22Rv1 (cell line): ENCODE measurements around the gene STKLD1.

Experiments
- H3K27ac ChIP-seq: fragments of 450-650 bp; 2 replicates; pipeline ENCODE4 v1.5.1; 2017
- CTCF ChIP-seq: fragments of 450-650 bp; IDR thresholded peaks from 2 replicates; pipeline ENCODE4 v1.5.1; 2017; ENCODE audit warnings: mild to moderate bottlenecking
- ZFX ChIP-seq: fragments of 450-650 bp; IDR thresholded peaks from 2 replicates; pipeline ENCODE4 v1.6.1; 2017; ENCODE audit warnings: antibody characterized with exemption, borderline replicate concordance

The STKLD1 gene

GRCh38 chr9:133380734-133381133 lies 4.6 kb downstream of the STKLD1 start:
- TF ChIP-seq ZFX = no peak
- TF ChIP-seq CTCF = no peak
- H3K27ac ChIP-seq = no peak overlapping the region

GRCh38 chr9:133382507-133383141 lies 6.5 kb downstream of the STKLD1 start:
- TF ChIP-seq CTCF (no peak), ZFX (no peak)
- H3K27ac ChIP-seq = no peak overlapping the region

- no peak overlapping the region for H3K27ac ChIP-seq
- no peak for TF ChIP-seq ZFX
- TF ChIP-seq CTCF = no peak
These were observed 7.3 kb downstream of the STKLD1 start for GRCh38 chr9:133383438-133383837.

GRCh38 chr9:133384736-133385321 lies 8.7 kb downstream of the STKLD1 start:
- H3K27ac ChIP-seq = no peak overlapping the region

GRCh38 chr9:133385452-133385851 lies 9.3 kb downstream of the STKLD1 start:
- H3K27ac ChIP-seq = no peak overlapping the region
- TF ChIP-seq ZFX = no peak
- TF ChIP-seq CTCF = no peak

More at GRCh38 chr9:133384736-133385321, 8.7 kb downstream of the STKLD1 start:
- TF ChIP-seq CTCF (no peak), ZFX (no peak)

- TF ChIP-seq ZFX = no peak
- no peak for TF ChIP-seq CTCF
- no peak overlapping the region for H3K27ac ChIP-seq
These were observed 10.2 kb downstream of the STKLD1 start for GRCh38 chr9:133386338-133386737.

GRCh38 chr9:133387680-133388079 lies 11.5 kb downstream of the STKLD1 start:
- TF ChIP-seq CTCF (no peak), ZFX (no peak)
- H3K27ac ChIP-seq = peak overlapping the region; percentile 56
